ENCODE measurements around the gene WDR90. TPM values are rescaled to one million over a fixed set of nuclear protein-coding genes. Genes with fewer than 3 reads are reported as not detected.

The WDR90 gene
- total RNA-seq, 4 donors from 2014 or later: 26.9 to 83.7 (median 54.1) TPM

DNA sequence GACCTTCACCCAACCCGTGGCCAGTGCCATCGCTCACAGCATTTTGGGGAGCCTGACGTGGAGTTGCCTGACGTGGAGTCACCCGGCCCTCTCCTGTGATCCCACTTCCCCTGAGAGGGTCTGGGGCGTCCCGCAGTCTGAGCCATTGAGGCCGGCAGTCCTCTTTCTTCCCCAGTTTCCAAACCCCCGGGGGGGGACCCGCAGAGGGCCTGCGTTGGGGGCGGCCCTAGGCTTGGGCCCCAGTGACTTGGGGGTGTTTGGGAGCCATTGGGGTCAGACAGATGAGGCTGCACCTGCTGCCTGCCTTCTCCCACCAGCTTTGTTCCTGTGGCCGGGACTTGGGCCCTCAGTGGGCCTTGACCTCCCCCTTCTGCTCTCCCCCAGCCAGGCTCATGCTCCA, 20.5 kb downstream of the WDR90 start:
- H3K4me1 ChIP-seq: peaks cover 3 to 36% (median 14%) of the 10 kb centered on the region in 4 donors
- WGBS, 2 donors: 83% methylated on average over 11 to 13 of the region's 13 CpGs
- H3K36me3 ChIP-seq: peaks cover 0 to 57% (median 4%) of the 10 kb centered on the region in 3 donors
- TF ChIP-seq POLR2A (IDR thresholded peaks at IDR 0.05) (no peak), EP300 (IDR thresholded peaks at IDR 0.05) (no peak)
- TF ChIP-seq, protein P1, sequence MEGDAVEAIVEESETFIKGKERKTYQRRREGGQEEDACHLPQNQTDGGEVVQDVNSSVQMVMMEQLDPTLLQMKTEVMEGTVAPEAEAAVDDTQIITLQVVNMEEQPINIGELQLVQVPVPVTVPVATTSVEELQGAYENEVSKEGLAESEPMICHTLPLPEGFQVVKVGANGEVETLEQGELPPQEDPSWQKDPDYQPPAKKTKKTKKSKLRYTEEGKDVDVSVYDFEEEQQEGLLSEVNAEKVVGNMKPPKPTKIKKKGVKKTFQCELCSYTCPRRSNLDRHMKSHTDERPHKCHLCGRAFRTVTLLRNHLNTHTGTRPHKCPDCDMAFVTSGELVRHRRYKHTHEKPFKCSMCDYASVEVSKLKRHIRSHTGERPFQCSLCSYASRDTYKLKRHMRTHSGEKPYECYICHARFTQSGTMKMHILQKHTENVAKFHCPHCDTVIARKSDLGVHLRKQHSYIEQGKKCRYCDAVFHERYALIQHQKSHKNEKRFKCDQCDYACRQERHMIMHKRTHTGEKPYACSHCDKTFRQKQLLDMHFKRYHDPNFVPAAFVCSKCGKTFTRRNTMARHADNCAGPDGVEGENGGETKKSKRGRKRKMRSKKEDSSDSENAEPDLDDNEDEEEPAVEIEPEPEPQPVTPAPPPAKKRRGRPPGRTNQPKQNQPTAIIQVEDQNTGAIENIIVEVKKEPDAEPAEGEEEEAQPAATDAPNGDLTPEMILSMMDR (IDR thresholded peaks at IDR 0.05): no peak
- no peaks in the 10 kb centered on the region for H3K27me3 ChIP-seq
- no peak for DNase-seq (ENCODE audit: low spot score in 2 of 2)
- H3K9me3 ChIP-seq: no peaks in the 10 kb centered on the region
- H3K27ac ChIP-seq: no peak overlapping the region
- H3K4me3 ChIP-seq: no peak overlapping the region

DNA sequence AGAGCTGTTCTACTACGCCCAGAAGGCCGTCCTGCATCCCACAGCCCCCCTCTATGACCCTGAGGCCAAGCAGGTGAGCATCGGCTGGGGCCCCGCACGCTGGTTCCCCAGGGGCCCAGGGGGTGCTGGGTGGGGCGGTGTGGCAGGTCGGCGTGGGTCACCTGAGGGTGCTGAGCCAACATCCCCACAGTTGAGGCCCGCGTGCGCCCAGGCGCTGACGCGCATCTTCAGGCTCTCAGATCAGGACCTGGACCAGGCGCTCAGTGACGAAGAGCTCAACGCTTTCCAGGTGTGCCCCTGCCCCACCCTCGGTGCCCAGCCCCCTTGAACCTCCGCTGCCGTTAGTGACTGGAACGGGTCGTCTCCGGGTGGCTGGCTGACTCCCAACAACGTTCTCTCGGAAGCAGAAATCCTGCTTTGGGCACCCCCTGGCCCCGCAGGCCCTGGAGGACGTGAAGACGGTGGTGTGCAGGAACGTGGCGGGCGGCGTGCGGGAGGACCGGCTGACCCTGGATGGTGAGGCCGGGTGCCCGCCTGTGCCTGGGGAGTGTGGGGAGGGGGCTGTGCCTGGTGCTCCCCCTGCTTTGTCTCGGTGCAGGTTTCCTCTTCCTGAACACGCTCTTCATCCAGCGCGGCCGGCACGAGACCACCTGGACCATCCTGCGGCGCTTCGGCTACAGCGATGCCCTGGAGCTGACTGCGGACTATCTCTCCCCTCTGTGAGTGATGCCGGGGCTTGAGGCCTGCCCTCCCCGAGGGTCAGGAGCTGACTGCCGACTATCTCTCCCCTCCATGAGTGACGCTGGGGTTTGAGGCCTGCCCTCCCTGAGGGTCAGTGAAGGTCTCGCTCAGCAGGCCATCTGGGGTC, 21.6 kb downstream of the WDR90 start:
- WGBS, 2 donors: 90 to 91% methylated on average over 29 to 49 of the region's 52 CpGs
- TF ChIP-seq EP300 (IDR thresholded peaks at IDR 0.05): no peak
- TF ChIP-seq, protein P1 (IDR thresholded peaks at IDR 0.05): no peak
- no peak for TF ChIP-seq POLR2A (IDR thresholded peaks at IDR 0.05)

DNA sequence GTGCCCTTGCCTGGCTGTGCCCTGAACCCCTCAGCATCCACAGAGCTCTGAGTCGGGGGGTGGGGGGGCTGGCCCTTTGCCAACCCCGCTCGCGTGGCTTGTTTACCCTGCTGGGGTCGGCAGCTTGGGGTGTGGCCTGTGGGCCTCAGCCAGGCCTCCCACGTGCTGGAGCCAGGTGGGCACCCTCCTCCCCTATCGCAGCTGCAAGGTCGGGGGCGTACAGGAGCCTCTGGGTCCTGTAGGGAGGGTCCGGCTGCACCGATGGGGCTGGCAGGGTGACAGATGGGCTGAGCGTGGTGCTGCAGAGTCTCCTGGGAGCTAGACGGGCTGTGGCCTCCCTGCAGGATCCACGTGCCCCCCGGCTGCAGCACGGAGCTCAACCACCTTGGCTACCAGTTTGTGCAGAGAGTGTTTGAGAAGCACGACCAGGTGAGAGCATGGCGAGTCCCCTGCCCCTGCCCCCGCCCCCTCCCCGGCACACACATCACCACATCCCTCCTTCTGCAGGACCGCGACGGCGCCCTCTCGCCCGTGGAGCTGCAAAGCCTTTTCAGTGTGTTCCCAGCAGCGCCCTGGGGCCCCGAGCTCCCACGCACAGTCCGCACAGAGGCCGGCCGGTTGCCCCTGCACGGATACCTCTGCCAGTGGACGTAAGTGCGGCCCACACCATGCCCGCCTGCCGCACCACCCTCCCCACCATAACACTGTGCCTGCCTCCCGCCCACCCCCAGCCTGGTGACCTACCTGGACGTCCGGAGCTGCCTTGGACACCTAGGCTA, 22.4 kb downstream of the WDR90 start:
- 83 to 89% methylated on average over 26 to 38 of the region's 40 CpGs for WGBS, 2 donors
- H3K4me1 ChIP-seq: peaks cover 3 to 52% (median 22%) of the 10 kb centered on the region in 4 donors
- H3K27ac ChIP-seq: no peak overlapping the region
- no peak overlapping the region for H3K4me3 ChIP-seq
- no peaks in the 10 kb centered on the region for H3K9me3 ChIP-seq
- no peaks in the 10 kb centered on the region for H3K27me3 ChIP-seq
- peaks cover 0 to 60% (median 4%) of the 10 kb centered on the region in 3 donors for H3K36me3 ChIP-seq
- TF ChIP-seq, protein P1 (IDR thresholded peaks at IDR 0.05): no peak
- TF ChIP-seq EP300 (IDR thresholded peaks at IDR 0.05): no peak
- TF ChIP-seq POLR2A (IDR thresholded peaks at IDR 0.05): no peak
- no peak for DNase-seq (ENCODE audit: low spot score in 2 of 2)

More for the DNA sequence above, 21.6 kb downstream of the WDR90 start:
- no peak overlapping the region for H3K4me3 ChIP-seq
- DNase-seq (ENCODE audit: low spot score in 2 of 2): no peak
- no peak overlapping the region for H3K27ac ChIP-seq
- H3K27me3 ChIP-seq: no peaks in the 10 kb centered on the region
- peaks cover 3 to 45% (median 19%) of the 10 kb centered on the region in 4 donors for H3K4me1 ChIP-seq
- peaks cover 0 to 60% (median 4%) of the 10 kb centered on the region in 3 donors for H3K36me3 ChIP-seq
- no peaks in the 10 kb centered on the region for H3K9me3 ChIP-seq

DNA sequence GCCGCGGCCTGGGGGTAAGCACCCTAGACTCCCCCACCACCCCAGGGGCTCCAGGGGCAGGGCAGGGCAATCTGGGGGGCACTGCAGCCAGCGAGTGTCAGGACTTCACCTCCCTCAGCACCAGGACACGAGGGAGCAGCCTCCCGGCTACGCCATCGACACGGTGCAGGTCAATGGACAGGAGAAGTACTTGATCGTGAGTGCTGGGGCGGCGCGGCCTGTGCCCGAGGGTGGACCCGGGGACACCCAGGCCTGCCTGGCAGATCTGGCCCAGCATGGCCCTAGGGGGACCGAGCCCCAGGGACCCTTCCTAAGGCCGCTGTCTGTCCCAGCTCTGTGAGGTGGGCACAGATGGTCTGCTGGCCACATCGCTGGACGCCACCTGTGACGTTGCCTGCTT, 23.2 kb downstream of the WDR90 start:
- Histone ChIP-seq H3K9me3 (no peaks in the 10 kb centered on the region), H3K4me1 (peaks cover 3 to 47% (median 20%) of the 10 kb centered on the region in 4 donors), H3K36me3 (peaks cover 0 to 60% (median 4%) of the 10 kb centered on the region in 3 donors), H3K27me3 (no peaks in the 10 kb centered on the region), H3K4me3 (no peak overlapping the region), H3K27ac (no peak overlapping the region)
- TF ChIP-seq POLR2A (IDR thresholded peaks at IDR 0.05): no peak
- TF ChIP-seq EP300 (IDR thresholded peaks at IDR 0.05): no peak
- TF ChIP-seq, protein P1 (IDR thresholded peaks at IDR 0.05): no peak
- 91 to 93% methylated on average over 14 to 16 of the region's 19 CpGs for WGBS, 2 donors
- no peak for DNase-seq (ENCODE audit: low spot score in 2 of 2)
